WERI-Rb-1 (cell line): ENCODE results near the gene PHLDB2.

Experiments used
- DNase-seq: peaks from one replicate; pipeline ENCODE4 v3.0.0-alpha.2; 2020
- H3K27ac ChIP-seq: fragments of 250-450 bp; sonication (Bioruptor Pico); 2 replicates; pipeline ENCODE4 v1.5.1; 2020; ENCODE audit warnings: mild to moderate bottlenecking, moderate library complexity
- H3K27me3 ChIP-seq: fragments of 250-450 bp; sonication (Bioruptor Pico); 2 replicates; pipeline ENCODE4 v1.5.1; 2021; ENCODE audit warnings: mild to moderate bottlenecking, low read depth, moderate library complexity; ENCODE audit not compliant: insufficient read depth, severe bottlenecking
- H3K36me3 ChIP-seq: fragments of 250-450 bp; sonication (Bioruptor Pico); 2 replicates; pipeline ENCODE4 v1.5.1; 2020; ENCODE audit warnings: mild to moderate bottlenecking, moderate library complexity
- H3K4me3 ChIP-seq: 2 replicates; pipeline ENCODE4 v1.5.1; 2011; ENCODE audit warnings: low read depth, mild to moderate bottlenecking, control low read depth, low read length
- H3K9me3 ChIP-seq: fragments of 250-450 bp; sonication (Bioruptor Pico); 2 replicates; pipeline ENCODE4 v1.5.1; 2021; ENCODE audit warnings: mild to moderate bottlenecking, moderate library complexity; ENCODE audit not compliant: severe bottlenecking
- TF ChIP-seq, protein P1 (sequence below): IDR thresholded peaks from 2 replicates; pipeline ENCODE4 v1.5.1; 2011; ENCODE audit warnings: low read depth, mild to moderate bottlenecking, control low read depth, inconsistent platforms, low read length

Gene PHLDB2

DNA sequence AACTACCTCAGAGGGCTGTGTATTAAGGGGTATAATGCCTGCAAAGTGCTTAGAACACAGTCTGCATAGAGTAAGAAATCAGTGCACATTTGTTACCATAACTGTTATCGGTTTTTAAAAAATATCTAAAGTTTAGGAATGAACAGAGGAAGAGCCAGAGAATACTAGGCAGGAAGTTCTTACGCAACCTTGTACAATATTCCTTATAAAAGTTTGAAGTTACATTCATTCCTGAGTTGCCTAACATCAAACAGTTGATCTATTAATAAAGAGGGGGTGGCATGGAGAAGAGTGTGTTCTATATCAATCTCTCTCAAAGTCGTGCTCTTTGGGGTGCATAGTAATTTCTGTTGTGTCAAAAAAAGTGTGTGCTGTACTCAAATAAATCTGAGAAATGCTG is 22.0 kb upstream of the PHLDB2 start:
- Histone ChIP-seq H3K4me3 (no peak overlapping the region), H3K27me3 (no peaks in the 10 kb centered on the region), H3K36me3 (no peaks in the 10 kb centered on the region), H3K9me3 (no peaks in the 10 kb centered on the region), H3K27ac (no peak overlapping the region)
- DNase-seq = no peak
- TF ChIP-seq, protein P1, sequence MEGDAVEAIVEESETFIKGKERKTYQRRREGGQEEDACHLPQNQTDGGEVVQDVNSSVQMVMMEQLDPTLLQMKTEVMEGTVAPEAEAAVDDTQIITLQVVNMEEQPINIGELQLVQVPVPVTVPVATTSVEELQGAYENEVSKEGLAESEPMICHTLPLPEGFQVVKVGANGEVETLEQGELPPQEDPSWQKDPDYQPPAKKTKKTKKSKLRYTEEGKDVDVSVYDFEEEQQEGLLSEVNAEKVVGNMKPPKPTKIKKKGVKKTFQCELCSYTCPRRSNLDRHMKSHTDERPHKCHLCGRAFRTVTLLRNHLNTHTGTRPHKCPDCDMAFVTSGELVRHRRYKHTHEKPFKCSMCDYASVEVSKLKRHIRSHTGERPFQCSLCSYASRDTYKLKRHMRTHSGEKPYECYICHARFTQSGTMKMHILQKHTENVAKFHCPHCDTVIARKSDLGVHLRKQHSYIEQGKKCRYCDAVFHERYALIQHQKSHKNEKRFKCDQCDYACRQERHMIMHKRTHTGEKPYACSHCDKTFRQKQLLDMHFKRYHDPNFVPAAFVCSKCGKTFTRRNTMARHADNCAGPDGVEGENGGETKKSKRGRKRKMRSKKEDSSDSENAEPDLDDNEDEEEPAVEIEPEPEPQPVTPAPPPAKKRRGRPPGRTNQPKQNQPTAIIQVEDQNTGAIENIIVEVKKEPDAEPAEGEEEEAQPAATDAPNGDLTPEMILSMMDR = no peak

- Histone ChIP-seq H3K36me3 (no peaks in the 10 kb centered on the region), H3K27me3 (no peaks in the 10 kb centered on the region), H3K27ac (no peak overlapping the region), H3K4me3 (no peak overlapping the region), H3K9me3 (no peaks in the 10 kb centered on the region)
- no peak for DNase-seq
- TF ChIP-seq, protein P1 = no peak
These were observed 20.9 kb upstream of the PHLDB2 start for GRCh38 chr3:111838133-111838532.

DNA sequence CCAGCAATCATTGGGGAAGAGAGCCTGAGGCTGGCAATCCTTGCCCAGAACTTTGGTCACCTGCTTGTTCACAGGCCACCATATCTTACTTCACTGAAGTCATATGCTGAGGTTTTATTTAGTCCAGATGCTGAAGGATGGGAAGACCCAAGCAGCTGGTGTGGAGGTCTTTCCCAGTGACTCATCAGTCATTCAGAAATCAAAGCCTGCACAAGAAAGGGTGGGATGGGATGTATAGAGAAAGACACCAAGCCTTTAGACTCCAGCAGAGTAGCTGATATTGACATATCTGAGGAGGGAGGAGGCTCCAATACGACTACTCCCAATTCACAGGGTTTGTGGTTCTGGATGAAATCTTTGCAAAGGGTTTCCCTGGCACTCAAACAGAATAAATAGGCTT is 13.0 kb upstream of the PHLDB2 start:
- H3K36me3 ChIP-seq = no peaks in the 10 kb centered on the region
- DNase-seq = no peak
- peaks cover 2% of the 10 kb centered on the region for H3K9me3 ChIP-seq
- no peak overlapping the region for H3K4me3 ChIP-seq
- H3K27ac ChIP-seq = no peak overlapping the region
- H3K27me3 ChIP-seq = no peaks in the 10 kb centered on the region
- TF ChIP-seq, protein P1 = no peak

- H3K4me3 ChIP-seq = no peak overlapping the region
- H3K9me3 ChIP-seq = peaks cover 2% of the 10 kb centered on the region
- no peaks in the 10 kb centered on the region for H3K27me3 ChIP-seq
- no peaks in the 10 kb centered on the region for H3K36me3 ChIP-seq
- TF ChIP-seq, protein P1 = no peak
- no peak overlapping the region for H3K27ac ChIP-seq
- no peak for DNase-seq
These were observed 12.3 kb upstream of the PHLDB2 start for GRCh38 chr3:111846717-111847116.

- Histone ChIP-seq H3K36me3 (no peaks in the 10 kb centered on the region), H3K4me3 (no peak overlapping the region), H3K27me3 (no peaks in the 10 kb centered on the region), H3K9me3 (peaks cover 2% of the 10 kb centered on the region), H3K27ac (no peak overlapping the region)
- TF ChIP-seq, protein P1 = no peak
- no peak for DNase-seq
These were observed 10.8 kb upstream of the PHLDB2 start for GRCh38 chr3:111848283-111848682.

GRCh38 chr3:111848778-111849177 is 10.3 kb upstream of the PHLDB2 start:
- H3K9me3 ChIP-seq = peaks cover 2% of the 10 kb centered on the region
- no peaks in the 10 kb centered on the region for H3K27me3 ChIP-seq
- TF ChIP-seq, protein P1 = no peak
- H3K4me3 ChIP-seq = no peak overlapping the region
- DNase-seq = no peak
- no peak overlapping the region for H3K27ac ChIP-seq
- H3K36me3 ChIP-seq = no peaks in the 10 kb centered on the region
